GM18867 (cell line): ENCODE results near the gene TMC4.
"Not testable (repeated sequence)": the region's sequence is repeated elsewhere in the genome, so short reads cannot be mapped to it uniquely, and the experiment has no call there.

Source experiments
- ATAC-seq: cut with Tn5 transposase; IDR thresholded peaks from one replicate; pipeline ENCODE4 v1.9.1; 2021; ENCODE audit warnings: mild to moderate bottlenecking, moderate library complexity; ENCODE audit not compliant: unreplicated experiment

The TMC4 gene

GRCh38 chr19:54204767-54205468, 32.0 kb upstream of the TMC4 start:
- no peak for ATAC-seq

GRCh38 chr19:54203151-54203611, 30.2 kb upstream of the TMC4 start:
- no peak for ATAC-seq

- ATAC-seq, result no peak
These were observed 29.0 kb upstream of the TMC4 start for GRCh38 chr19:54201980-54202379.

GRCh38 chr19:54201172-54201701, 28.3 kb upstream of the TMC4 start:
- no peak for ATAC-seq

- ATAC-seq, result no peak
These were observed 26.4 kb upstream of the TMC4 start for GRCh38 chr19:54199401-54199800.

GRCh38 chr19:54197121-54197520, 24.2 kb upstream of the TMC4 start:
- ATAC-seq, result no peak

- no peak for ATAC-seq
These were observed 23.6 kb upstream of the TMC4 start for GRCh38 chr19:54196536-54196935.

- ATAC-seq, result not testable (repeated sequence)
These were observed 21.5 kb upstream of the TMC4 start for GRCh38 chr19:54194463-54194862.

GRCh38 chr19:54193011-54193410, 20.1 kb upstream of the TMC4 start:
- ATAC-seq, result no peak

GRCh38 chr19:54191811-54192453, 19.0 kb upstream of the TMC4 start:
- ATAC-seq, result no peak

- ATAC-seq, result peak; percentile 26
These were observed 18.3 kb upstream of the TMC4 start, which contains the start of gene TSEN34 for GRCh38 chr19:54191011-54191810. TSEN34 (plus strand) TSS chr19:54191308; CDS start chr19:54191365, 57 bp downstream.

GRCh38 chr19:54190503-54191010, 17.6 kb upstream of the TMC4 start:
- peak; percentile 47 for ATAC-seq

- ATAC-seq, result peak; percentile 44
These were observed 17.0 kb upstream of the TMC4 start for GRCh38 chr19:54189735-54190502.

- peak; percentile 23 for ATAC-seq
These were observed 16.3 kb upstream of the TMC4 start, which contains the start of gene MBOAT7 for GRCh38 chr19:54189145-54189734. MBOAT7 (minus strand) TSS chr19:54189580; CDS start chr19:54188508, 1,072 bp downstream.

GRCh38 chr19:54188215-54188871, 15.4 kb upstream of the TMC4 start:
- ATAC-seq, result no peak

GRCh38 chr19:54186934-54187381, 14.0 kb upstream of the TMC4 start:
- ATAC-seq, result no peak

- no peak for ATAC-seq
These were observed 13.4 kb upstream of the TMC4 start for GRCh38 chr19:54186351-54186750.

- ATAC-seq, result no peak
These were observed 10.5 kb upstream of the TMC4 start for GRCh38 chr19:54183431-54183830.

- ATAC-seq, result not testable (repeated sequence)
These were observed 8.9 kb upstream of the TMC4 start for GRCh38 chr19:54181894-54182293.
